CD4-positive, alpha-beta T cell treated with Interleukin-6 for 4 hours (primary cell): ENCODE measurements around the gene EMID1.
A peak's percentile ranks its signal among the peaks of the same experiment; 100 is the strongest.

Source experiments
- DNase-seq: peaks from one replicate; pipeline ENCODE4 v3.0.0-alpha.2; 2020; ENCODE audit warnings: mixed read lengths

EMID1 gene

DNA sequence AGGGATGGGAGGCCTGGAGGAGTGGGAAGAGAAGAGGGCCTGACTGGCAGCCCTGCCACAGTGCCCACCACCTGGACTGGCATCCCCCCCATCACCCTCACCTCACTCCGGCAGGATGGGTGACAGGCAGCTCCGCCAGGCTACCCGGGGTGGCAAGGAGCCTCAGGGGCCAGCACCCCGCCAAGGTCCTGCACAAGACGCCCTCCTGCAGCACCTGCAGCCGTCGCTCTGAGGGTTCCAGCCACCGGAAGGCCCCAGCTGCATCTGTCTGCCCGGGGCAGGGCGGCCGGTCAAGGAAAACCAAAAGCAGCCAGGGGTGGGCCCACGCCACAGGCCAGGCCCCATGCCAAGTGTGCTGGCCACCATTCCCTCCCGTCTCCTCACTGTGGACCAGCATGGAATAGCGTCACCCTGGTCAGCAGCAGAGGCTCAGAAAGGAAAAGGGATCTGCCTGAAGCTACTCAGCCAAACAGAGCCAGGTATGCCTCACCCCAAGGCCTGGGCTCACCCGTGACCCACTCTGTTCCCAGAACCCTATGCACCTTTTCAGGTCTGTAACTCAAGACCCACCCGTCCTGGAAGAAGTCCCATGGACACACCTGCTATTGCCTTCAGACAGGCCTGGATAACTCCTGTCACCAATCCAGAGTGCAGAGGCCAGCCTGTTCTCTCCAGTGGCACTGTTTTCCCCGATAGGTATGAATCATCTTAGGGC is 55.1 kb downstream of the EMID1 start:
- no peak for DNase-seq

DNA sequence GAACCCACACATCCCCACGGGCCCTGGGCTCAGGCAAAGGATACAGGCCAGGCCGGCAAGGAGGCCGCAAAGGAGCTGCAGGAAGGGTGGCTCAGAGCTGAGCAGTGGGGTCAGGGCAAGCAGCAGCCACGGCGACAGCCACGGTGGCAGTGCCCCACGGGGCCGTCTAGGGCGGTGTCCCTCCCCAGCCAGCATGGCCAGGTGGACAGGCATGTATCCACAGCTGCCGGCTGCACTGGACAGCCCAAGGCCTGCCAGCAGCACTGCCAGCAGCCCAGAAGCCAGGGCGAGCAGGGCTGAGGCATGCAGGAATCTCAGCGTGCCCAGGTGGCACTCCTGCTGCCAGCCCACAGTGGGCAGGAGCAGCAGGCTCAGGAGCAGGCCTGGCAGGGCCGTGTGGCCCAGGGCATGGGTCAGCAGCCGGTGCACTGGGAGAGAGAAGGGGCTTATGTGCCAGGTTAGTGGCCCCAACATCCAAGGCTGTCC is 58.1 kb downstream of the EMID1 start:
- no peak for DNase-seq

DNA sequence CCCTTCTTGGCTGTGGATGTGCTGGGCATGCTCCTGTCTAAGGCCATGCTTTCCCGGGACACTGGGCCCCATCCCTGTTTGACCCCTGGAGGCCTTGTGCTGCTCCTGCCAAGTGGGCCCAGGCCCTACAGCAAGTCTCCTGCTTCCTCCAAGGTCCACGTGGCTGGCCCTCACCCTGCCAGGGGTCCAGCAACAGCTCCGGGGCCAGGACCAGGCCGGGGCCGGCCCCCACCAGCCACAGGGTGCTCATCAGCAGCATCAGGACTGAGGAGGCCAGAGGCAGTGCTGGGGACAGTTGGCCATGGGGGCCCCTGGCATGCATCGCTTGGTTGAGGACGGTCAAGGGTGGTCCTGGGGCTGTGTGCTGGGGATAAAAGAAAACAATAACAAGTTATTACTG is 59.6 kb downstream of the EMID1 start:
- DNase-seq: no peak

DNA sequence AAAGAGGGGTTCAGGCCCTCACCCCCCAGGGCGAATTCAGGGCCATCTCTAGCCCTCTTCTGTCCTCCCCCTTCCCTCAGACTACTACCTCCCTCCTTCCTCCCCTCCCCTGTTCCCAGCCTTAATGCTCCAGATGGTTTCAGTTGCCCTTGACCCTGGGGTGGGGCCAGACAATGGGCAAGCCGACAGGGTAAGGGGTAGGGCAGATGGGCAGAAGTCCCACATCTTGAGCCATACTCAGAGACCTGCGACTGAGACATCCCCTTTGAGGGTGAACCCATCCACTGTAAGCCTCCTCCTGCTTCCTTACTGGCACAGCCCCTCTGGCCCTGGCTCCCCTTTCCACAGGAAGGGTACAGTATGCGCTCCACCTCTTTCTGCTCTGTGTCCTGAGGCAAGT is 60.2 kb downstream of the EMID1 start:
- DNase-seq: no peak

DNA sequence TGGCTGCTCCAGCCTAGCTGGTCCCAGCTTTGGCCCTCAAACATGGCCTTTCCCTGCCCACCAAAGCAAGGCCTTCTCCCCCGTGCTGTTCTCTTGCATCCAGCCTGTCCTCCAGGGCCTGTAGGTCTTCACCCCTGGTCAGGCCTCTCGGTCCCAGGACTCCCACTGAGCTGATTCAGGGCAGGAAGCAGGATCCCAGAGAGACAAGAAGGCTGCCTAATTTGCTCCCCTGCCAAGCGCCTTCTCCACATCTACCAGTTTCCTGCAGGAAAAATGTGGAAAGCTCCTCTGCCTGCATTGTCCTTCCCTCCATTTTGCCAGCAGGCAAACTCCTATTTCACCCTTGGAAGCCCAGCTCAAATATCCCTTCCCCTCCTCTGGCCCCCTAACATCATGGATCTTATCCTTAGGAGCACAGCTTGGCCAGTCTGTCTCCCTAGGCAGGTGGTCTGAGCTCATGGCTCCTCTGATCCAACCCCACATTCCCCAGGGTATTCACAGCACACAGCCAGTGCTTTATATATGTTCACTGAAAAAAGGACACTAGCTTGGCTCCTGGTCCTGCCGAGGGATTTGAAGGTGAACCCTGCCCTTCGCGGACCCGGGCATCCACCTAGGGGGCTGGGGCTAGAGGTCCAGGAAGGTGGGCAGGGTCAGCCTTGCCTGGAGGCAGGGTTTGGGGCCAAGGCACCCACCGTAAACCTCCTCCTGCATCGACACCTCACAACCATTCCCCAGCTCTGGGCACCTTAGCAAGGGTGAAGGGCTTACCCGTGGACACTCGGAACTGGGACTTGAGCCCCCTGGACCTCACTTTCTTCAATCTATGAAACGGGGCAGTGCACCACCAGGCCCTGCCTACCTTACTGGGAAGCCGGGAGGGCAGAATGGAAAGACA is 61.1 kb downstream of the EMID1 start:
- DNase-seq: no peak

DNA sequence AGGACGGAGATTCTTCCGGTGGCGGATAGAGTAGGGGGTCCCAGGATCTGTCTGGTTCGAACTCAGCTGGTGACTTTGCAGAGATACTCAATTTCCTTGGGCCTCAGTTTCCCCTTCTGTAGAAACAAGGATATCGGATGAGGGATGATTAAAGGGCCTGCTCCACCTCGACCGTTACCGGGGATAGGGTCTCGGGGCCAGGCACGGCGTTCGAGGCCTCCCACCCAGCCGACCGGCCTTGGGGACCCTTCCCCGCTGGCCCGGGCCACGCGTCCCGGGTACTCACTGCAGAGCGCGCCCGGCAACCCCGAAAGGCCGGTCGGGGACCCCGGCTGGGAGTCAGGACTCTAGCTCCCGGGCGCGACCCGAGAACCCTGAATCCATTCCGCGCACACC is 61.8 kb downstream of the EMID1 start:
- DNase-seq: no peak

DNA sequence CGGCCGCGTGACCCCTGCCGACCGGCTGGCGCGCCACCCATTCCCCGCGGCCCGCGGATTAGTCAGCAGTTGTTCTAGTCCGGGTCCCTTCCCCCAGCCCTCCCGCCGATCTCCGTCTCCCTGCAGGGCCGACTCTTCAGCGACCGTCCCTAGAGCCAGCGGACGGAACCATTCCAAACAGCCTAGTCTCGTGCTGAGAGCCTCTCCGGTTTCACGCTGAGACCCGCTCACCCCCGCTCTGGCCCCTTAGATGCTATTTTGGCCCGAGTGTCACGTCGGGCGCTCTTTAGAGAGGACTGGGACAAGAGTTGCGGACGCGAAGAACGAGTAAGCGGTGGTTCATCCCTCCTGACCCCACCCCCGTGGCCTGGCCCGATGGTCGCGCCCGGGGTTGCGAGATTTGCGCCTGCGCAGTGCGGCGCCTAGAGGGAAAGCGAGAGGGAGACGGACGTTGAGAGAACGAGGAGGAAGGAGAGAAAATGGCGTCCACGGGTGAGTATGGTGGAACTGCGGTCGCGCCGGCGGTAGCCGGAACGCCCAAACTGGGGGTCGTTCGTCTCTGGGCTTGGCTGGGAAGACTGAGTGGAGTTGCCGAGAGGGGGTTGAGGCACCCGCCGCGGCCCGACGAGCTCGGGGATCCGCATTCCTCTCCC is 62.3 kb downstream of the EMID1 start, which contains the start of the genes EWSR1 and RHBDD3:
EWSR1 (plus strand) TSS at position 411 of the 653 bp plus-strand sequence; CDS start at position 480, 69 bp downstream.
RHBDD3 (minus strand) TSS at position 124 of the 653 bp plus-strand sequence. CDS start 2,355 bp downstream, outside the sequence.
- DNase-seq: peak; percentile 95

DNA sequence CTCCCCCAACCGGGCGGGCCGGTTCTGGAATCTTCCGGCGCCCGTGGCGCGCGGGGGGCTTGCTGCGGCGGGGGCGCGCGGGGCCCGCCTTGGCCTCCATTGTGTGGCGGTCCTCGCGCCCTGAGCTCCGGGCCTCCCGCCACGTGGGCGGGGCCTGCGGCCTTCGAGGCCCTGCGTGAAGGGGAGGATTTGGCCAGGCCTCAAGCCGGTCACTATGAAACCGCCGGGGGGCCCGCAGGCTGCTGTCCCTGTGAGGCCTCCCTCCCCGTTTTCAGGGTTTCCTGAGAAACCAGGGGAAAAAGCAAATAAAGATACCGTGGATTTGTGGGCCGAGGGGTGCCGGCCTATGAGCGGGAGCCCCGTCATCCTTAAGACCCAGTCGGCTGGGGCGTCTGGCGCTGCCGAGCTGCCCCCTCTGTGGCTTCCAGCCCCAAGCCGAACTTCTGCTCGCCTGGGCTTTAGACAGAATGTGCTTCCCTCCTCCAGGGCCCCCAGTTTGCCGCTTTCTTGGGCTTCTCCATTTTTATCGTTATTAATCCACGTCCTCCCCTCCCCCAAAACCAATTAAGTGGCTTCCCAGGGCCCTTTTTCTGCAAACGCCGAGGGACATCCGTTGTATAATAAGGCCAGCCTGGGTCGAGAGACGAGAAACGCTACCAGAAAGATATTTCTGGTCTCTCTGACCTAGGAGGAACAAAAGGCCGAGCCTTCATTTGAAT is 63.0 kb downstream of the EMID1 start:
- peak; percentile 36 for DNase-seq

DNA sequence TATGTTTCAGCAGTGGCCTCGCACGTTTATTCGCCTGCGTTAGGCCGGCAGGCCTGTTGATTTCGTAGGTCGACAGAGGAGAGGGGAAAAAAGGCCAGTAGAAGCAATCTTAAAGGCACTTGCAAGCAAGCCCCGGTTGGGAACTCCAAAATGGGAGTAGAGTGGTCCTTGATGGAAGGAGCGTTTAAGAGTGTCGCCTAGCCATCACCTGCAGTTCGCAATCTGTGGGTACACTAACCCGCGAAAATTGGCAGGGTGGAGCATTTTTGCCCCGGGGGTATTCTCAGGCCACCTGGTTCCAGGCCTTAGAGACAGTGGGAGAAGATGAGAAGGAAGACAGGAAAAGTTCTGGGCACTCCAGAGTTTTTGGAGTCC is 63.5 kb downstream of the EMID1 start:
- no peak for DNase-seq

DNA sequence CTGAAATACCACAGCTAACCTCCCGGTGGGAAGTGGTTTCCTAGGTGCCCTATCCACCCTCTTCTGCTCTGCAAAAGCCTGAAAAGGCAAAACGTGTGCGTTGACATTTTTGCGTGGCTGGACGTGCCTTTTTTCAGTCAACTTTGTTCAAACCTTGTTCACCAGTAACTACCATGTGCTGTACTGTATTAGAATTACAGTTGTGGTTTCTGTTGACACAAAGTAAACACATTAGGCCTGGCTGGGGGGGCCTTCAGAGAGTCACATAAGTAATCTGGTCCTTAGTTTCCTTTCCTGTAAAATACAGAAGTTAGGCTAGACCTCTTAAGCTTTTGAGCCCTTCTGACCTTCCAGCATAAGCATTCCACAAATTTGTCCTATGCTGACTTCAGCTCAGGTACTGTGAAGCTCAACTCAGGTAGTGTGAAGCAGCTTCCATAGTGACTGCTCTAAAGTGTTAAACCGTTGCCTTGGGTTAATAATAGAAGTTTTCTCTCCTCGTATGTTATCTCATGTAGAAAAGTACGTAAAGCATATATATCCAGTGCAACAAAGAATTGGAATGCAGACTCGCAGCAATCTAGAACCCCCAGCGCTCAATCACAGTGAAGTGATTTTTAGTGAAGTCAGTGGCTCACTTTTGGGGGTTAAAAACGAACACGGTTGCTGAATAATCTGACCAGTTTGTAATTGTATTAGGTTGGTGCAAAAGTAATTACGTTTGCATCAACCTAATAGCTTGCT is 64.2 kb downstream of the EMID1 start:
- DNase-seq: peak; percentile 13

DNA sequence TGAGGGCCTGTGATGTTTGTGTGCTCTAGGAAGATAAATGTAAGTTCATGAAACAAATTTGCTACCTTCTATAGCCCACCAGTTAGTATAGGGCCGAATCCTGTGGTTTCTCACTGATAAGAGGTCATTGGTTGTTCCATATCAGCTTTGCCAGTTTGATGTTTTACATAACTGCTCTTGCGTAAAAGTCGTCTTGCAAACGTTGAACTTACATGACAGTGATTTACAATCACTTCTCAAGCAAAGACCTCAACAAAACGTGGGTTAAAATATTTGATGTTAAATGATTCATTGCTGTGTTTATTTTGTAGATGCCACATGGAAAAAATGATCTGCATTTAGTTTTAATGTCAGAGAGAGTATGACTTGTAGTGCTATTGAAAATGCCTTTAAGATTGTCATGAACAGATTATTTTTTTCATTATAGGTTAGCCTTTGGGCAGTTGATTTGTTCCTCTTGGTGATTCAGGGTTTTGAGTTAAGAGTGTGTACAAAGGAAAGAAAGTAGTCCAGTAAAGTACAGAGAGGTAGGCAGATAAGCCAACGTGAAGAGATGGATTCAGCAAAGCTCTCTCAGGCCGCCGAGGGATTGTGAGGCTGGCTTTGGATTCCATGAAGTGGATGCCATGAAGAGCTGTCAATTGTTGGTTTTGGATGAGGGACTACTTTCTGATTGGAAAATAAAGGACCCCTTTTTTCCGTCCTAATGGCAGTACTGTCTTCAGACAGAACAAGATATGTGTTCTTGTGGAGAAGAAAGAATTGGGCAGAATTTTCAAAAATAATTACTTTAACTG is 65.0 kb downstream of the EMID1 start:
- DNase-seq: no peak

DNA sequence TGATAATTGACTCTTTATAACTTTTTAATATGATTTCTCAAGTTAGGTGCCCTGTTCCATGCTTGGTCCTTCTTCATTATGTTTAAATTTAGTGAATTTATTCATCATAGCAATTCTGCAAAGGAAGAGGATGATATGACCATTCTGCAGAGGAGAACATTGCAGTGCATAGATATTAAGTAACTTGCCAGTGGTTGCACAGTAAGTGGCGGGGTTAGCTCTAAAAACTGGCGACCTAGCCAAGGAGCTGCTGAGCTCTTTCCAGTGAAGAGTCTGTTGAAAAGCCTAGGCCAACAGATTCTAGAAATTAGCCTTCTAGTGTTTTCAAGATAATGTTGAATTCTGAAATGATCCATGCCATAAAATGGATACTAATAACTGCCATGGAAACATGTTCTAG is 66.9 kb downstream of the EMID1 start:
- DNase-seq: no peak

DNA sequence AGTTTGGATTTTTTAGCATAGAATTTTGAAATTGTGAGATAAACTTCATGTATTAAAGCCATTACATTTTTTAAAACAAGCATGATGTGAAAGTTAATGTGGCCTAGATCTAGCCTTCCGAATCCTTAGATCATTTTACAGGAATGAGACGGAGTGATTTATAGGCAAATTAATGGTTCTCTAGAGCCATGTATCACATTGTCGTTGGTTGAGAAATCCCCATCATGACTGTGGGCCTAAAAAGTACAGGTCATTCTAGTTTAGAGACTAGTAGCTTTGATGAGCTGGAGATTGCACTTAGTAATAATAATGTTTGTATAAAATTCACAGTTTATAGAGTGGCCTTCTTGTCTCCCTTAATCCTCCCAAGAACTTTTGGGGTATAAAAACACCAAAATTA is 69.5 kb downstream of the EMID1 start:
- DNase-seq: no peak

DNA sequence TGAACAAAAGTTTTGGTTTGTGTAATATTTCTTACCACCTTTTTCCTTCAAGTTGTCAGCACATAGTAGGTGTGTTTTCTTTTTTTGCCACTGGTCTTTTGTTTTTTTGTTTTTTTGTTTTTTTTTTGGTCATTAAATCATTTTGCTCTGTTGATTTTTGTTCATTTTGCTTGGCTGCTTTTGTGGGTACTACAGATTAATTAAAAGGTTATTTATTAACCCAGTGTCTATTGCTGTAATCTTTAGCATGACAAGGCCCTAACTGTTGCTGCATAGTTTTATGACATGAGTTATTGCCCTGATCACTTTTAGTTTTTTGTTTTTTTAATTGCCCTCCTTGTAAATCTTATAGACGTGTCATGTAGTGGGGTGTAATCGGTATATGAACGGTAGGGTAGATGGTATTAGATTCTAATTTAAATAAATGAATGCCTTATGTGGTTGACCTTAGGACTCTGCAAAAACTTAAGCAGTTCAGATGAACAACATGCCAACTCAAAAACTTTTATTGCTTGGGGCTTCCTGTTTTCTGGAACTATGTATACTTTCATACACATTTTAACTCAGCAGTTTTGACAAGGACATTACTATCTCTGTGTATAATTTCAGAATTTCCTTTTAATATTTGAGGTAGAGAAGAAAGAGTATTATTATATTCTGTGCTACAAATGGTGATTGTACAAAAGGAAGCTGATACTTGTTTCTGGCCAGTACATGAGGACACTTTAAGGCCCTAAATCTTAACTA is 70.3 kb downstream of the EMID1 start:
- DNase-seq: no peak

DNA sequence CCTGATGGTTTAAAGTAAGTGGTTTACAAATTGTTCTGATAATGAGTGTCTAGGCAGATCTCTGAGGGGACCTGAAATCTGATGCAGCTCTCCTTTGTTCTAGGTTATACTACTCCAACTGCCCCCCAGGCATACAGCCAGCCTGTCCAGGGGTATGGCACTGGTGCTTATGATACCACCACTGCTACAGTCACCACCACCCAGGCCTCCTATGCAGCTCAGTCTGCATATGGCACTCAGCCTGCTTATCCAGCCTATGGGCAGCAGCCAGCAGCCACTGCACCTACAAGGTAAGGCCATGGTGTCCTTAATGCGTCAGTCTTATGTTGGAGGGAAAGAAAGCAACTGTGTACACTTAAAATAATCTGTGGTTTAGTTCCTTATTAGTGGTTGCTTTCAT is 72.2 kb downstream of the EMID1 start:
- no peak for DNase-seq

DNA sequence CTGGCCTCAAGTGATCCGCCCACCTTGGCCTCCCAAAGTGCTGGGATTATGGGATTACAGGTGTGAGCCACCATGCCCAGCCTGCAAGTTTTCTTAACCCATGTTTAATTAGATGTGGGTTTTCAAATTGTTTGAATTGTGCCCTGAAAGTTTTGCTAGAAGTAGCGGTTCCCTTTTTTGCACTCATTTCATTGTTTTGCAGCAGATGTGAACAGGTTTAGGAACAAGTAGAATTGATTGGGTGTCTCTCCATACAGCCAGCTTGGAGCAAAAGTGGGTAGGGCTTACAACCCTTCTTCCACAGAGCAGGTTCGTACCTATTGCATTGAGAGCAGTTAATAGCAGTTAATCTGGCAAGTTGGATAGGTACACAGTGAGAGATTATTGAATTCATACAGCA is 78.5 kb downstream of the EMID1 start:
- no peak for DNase-seq

DNA sequence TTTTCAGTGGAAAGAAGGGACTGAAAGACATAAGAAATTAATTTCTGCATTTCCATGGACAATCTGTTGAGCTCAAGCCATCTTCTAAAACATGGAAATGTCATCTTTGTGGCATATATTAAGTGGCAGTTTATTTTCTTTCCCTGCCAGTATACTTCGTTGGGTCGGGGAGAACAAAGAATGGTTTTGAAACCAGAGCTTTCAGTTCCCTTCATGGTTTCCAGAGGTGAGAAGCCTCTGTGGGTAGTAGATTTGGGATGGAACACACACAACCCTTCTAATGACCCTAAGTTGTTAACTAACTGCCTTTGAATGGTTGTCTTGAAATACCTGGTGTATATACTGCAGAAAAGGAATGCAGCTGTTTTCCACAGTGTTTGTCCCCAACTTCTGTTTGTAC is 83.1 kb downstream of the EMID1 start:
- DNase-seq: no peak

DNA sequence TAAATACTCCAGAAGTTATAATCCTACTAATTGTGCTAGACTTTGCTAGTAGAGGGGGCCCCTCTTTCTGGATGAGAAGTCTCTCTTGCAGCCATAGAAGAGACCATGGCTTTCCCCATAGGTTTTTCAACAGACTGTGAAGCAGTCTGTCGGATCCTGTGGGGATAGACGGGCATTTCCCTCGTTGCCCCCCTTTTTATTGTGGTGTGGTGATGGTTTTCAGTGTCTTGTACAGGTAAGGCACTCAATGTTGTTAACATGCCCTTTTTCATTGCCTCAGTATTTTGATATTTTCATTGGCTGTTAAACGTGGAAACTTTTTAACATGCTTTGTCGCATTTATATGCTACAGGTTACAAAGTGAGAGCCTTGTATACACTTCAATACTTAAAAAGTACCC is 84.4 kb downstream of the EMID1 start:
- DNase-seq: no peak

DNA sequence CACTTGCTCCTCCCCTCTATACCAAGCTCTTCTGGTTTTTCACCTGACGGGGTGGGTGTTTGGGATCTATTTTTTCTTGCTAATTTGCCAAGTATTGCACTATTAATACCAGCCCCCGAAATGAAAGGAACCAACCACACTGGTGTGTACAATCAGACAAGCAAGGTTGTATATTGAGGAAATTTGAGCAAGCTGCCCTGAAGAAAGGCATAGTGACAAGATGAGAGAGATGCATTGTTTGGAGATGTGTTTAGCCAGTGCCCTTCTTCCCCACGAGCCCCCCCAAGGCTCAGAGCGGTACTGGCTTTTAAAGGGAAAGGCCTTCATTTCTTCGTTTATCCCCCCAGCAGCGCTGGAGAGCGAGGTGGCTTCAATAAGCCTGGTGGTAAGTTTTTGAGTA is 85.5 kb downstream of the EMID1 start:
- no peak for DNase-seq

DNA sequence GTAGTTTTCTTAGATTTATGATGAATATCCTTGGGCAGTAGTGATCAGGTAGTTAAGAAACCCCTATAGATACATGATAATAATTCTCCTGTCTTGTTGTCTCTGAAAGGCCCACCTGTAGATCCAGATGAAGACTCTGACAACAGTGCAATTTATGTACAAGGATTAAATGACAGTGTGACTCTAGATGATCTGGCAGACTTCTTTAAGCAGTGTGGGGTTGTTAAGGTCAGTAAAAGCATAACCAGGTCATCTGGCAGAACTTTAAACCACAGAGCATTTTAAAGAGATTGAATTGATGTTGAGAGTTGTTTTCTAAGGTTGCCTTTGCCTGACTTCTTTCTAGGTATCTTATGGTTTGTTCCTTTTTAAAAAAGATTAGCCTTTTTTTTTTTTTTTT is 86.7 kb downstream of the EMID1 start:
- DNase-seq: no peak
